KBM-7 (cell line): ENCODE results near the gene ELP1.
"Not testable (repeated sequence)": the region's sequence is repeated elsewhere in the genome, so short reads cannot be mapped to it uniquely, and the experiment has no call there.

Experiments used
- DNase-seq: peaks from one replicate; pipeline ENCODE4 v3.0.0-alpha.2; 2015
- in situ Hi-C: fragments of 300-500 bp; cut with MboI; formaldehyde crosslinking; loops from 2 replicates; pipeline ENCODE4 v1.14.3; 2020; ENCODE audit warnings: low sequenced_read_pairs, low pct_unique_long_range_greater_than_20kb, mixed read lengths

The ELP1 gene

DNA sequence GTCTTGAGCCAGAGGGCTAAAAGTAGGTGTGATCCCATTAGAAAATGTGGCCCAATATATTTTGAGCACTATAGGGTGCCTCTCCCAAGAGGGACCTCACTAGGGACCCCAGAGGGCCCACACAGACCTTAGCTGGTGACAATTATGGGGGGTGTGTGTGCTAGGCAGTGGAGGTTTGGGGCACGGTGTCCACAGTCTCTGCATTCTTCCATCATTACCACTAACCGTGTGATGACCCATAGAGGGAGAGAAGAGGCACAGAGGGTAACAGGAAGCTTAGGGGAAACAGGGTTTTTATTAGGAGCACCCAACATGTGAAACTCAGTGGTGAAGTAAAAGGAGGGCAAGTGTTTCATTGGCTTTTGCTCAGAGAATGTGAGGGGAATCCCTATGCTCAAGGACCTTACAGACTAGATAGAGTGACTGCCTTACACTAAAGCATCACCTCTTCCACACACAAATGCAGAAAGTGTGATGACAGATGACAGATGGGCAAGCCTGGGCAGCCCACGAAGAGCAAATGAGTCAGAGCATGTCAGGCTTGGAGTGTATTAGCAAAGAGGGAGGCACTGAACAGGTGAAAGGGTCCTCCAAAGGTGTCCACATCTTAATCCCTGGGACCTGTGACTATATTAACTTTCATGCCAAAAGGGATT lies 74.3 kb downstream of the ELP1 start:
- in situ Hi-C loops = no loop called here
- DNase-seq = no peak

DNA sequence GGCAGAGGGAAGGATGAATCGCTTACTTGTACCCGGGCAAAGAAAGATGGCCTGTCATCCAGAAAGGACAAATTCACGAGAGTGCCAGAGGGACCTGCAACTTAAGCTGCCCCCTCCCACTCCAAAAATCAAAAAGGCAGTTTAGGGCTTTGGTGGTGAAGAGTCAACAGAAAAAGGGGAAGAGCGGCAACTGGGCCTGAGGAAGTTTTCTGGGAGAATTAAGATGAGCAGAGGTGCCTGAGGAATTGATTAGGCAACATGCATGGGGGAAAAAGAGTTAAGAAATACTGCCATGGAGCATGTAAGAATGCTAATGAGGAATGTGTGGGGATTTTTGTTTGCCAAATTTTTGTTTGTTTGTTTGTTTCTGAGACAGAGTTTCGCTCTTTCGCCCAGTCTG lies 76.4 kb downstream of the ELP1 start:
- in situ Hi-C loops = no loop called here
- DNase-seq = no peak

DNA sequence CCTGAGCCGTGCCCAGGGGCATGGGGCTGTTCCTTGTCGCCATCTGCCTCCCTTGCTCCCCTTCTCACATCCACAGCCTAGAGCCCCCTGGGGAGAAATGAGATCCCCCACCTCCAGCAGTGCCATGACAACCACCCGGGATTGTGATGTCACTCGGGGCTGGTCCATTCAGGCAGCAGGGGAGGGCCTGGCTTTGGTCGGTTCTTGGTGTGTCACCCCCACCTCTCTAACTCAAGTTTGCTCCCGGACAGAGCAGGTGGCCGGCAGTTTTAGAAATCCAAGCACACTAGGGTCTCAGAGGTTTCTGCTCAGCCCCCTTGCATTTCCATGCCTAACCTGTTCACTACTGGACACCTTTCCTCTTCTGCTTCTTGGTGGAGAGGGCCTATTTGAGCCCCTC lies 78.0 kb downstream of the ELP1 start, which contains the start of gene ACTL7B:
TSS of gene ACTL7B (minus strand) at position 99 of the 400 bp plus-strand sequence. CDS start at position 43, 56 bp downstream.
- in situ Hi-C loops = no loop called here
- no peak for DNase-seq

DNA sequence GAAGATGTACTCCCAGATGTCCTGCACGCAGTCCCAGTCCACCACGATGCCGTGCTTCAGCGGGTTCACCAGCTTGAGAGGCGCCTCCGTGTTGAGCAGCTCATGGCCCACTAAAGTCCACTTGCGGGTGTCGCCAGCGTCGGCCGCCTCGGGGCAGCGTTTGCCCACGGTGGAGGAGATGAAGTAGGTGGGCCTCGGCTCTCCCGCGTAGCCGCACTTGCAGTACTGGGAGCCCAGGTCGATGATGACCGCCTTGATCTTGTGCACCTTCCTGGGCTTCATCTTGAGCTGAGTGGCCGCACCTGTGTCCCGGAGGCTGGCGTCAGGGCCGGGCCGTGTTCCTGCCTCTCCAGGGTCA lies 78.4 kb downstream of the ELP1 start:
- no peak for DNase-seq
- in situ Hi-C loops = no loop called here

DNA sequence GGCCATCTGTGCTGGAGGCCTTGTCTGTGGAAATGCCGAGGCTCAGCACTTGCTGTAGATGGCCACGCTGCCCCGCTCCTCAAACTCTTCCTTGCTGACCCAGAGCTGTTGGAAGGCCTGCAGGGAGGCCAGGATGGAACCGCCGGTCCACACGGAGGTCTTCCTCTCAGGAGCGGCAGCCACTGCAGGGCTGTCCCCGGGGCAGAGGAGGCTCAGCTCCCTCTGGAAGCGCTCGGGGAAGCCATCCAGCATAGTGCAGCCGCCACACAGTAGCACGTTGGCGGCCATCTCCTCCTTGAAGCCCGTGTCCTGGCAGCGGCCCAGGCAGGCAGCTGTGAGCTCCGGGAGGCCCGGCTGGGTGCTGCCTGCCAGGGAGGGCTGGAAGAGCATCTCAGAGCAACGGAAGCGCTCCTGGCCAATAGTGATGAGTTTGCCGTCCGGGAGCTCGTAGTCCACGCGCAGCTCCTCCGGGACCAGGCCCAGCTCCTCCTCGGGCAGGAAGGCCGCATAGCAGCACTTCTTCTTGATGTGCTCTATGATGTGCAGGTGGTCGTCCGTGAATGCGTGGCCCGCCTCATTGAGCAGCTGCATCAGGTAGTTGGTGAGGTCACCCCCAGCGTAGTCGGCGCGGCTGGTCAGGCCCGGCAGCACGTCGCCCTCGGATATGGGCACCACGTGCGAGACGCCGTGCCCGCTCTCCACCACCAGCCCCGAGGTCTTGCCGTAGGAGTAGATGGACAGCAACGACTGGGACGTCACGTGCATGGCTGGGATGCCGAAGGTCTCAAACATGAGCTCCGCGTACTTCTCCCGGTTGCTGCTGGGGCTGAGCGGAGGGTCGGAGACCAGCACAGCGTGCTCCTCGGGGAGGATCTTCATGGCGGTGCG lies 79.0 kb downstream of the ELP1 start:
- in situ Hi-C loops = no loop called here
- no peak for DNase-seq

DNA sequence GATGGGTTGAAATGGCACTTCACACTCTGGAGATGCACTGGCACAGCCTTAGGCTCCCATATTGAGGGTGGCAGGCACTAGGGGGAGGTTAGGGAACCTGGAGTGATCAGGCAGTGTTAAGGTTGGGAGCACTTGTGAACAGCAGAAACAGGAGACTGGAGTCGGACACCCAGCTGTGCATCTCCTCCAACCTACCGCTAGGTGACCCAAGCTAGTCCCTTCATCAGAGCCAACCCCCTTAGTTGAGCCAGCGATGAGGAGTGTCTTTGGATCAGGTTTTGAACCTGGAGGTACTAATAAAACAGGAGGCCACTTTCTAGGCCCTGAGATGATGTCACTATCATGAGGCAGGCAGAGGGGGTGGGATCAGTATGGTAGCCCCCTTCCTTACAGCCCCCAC lies 79.8 kb downstream of the ELP1 start:
- DNase-seq = no peak
- in situ Hi-C loops = no loop called here

DNA sequence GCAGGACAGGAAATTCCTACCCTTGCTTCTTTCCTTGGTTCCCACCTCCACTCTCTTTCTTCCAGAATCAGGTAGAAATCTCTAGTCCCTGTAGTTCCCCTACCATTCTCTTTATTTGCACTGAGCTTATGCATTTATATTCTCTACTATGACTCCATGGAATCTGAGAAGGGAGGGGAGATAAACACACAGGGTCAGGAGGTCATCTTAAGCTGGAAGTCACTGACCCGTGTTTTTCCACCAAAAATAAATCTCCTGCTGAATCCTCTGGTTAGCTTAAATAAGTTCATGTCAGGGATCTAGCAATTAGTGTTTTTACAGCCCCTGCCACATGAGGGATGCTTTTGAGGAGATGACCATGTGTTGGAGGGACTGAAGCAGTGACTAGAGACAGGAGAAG lies 81.8 kb downstream of the ELP1 start:
- in situ Hi-C loops = no loop called here
- no peak for DNase-seq

DNA sequence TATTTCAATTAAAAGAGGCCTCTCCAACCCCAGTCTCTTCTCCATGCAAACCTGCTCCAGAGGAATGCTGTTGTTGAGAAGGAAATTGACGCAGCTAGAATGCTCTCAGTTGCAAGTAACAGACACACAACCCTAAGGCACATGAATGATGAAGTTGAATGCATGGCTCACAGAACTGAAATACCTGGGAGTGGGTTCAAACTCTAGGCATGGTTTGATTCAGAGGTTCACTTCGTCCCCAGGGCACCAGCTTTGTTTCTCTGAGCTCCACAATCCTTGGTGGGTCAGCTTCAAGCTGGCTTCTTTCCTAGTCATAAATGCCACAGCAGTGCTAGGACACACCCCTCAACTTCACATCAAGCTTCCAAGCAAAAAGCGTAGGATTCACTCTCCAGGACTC lies 82.8 kb downstream of the ELP1 start:
- in situ Hi-C loops = no loop called here
- DNase-seq = no peak

DNA sequence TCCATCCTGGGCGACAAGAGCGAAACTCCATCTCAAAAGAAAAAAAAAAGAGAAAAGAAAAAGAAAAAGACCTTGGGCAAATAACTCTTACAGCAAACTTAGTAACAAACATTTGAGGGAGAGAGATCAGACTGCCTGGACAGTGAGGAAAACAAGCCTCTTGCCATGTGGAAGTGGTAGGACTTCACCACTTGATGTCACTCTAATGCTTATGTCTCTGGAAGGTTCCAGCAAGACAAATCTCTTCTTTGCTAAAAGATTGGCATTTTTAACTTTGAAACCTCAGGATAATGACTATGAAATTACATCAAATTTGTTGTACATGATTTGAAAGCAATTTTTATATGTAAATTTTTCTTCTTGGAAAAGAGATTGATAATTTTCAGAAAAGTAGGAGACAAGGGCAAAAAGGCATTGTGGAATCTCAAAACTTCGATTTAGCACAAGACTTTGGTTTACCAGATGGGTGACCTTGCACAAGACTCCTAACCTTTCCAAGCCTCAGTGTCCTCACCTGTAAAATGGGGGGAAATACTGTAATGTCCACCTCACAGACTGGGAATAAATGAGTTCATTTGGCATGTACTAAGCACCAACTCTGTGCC lies 83.5 kb downstream of the ELP1 start:
- no peak for DNase-seq
- in situ Hi-C loops = no loop called here

DNA sequence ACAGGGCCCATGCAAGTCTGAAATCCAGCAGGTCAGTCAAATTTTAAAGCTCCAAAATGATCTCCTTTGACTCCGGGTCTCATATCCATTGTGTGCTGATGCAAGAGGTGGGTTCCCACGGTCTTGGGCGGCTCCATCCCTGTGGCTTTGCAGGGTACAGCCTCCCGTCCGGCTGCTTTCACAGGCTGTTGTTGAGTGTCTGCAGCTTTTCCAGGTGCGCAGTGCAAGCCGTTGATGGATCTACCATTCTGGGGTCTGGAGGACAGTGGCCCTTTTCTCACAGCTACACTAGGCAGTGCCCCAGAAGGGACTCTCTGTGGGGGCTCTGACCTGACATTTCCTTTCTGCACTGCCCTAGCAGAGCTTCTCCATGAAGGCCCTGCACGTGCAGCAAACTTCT lies 85.6 kb downstream of the ELP1 start:
- in situ Hi-C loops, DNase-seq: not testable (repeated sequence)

DNA sequence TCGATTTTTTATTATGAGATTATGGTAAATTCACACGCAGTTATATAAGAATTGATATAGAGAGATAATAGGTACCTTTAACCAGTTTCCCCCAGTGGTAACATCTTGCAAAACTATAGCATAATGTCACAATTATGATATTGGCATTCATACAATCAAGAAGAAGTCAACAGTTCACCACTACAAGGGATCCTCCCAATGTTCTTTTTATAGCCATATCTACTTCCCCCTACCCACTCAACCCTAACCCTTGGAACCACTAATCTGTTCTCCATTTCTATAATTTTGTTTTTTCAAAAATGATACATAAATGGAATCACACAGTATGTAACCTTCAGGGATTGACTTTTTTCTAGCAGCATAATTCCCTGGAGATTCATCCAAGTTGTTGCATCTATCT lies 88.0 kb downstream of the ELP1 start:
- peak; percentile 49 for DNase-seq
- in situ Hi-C loops = no loop called here

DNA sequence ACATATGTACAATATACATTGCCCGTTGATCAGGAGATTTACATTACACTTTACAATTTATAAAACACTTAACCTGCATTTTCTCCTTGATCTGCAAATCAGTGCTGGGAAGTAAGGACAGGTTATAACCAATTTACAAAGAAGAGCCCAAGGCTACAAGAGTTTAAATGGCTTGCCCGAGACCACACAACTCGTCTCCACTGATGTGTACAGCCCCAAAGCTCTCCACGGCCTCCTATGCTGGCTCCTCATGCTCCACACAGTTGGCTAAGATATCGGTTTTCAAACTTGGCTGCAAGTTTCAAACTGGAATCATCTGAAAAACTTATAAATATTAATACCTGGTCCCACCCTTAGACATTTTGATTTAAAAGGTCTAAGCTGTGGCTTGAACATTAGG lies 88.4 kb downstream of the ELP1 start:
- no peak for DNase-seq
- in situ Hi-C loops = no loop called here

DNA sequence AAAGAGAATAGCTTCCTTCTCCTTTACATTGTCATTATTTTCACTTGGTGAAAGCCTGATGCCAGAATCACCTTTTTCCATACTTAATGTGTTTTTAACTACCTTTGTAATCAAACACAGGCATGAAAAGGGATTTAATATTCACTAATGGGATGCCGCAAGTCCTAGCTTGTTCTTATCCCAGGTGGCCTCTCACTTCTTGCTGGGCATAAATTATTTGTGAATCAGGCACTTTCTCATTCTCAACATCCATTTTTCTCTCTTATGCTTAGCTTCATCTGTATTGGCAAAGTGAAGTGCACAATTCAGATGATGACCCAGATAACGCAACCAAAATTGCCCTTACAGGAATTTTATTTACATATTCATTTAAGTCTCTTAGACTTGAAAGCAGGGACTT lies 89.1 kb downstream of the ELP1 start:
- in situ Hi-C loops = no loop called here
- no peak for DNase-seq

DNA sequence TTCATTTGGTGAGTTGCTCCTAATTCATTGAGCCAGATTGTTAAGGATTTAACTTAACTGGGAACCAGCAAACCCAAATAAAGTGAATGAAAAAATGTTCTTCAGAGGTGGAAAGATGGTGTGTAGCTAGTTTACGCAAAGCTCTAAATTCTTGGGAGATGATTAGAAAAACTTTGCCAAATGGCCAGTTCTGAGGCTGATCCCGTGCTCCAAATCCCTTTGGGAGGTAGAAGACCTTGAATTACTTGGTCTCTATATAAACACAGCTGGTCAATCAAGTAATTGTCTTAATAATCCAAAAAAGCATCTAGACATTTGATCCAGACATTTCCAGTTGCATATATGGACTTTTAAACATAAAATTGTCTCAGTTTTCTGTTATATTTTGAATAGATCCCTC lies 89.5 kb downstream of the ELP1 start:
- DNase-seq = no peak
- in situ Hi-C loops = no loop called here

DNA sequence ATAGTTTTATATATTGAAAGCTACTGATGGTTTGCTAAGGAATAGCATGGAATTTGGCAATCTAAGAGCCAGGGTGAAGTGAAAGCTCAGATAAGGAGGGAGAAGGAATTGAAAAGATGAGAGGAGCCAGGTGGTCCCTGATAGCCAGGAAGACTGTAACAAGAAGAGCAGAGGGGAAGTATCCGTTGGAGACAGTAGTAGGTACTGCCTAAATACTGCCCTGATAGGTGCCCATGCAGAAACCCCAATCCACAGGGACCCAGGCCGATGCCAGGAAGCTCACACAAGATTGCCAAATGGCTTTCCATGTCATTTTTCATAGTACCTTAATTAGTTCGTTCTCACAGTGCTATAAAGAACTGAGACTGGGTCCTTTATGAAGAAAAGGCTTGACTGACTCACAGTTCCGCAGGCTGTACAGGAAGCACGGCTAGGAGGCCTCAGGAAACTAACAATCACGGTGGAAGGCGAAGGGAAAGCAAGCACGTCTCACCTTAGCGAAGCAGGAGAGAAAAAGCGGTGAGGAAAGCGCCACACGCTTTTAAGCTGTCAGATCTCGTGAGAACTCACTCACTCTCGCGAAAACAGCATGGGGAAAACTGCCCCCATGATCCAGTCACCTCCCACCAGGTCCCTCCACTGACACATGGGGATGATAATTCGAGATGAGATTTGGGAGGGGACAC lies 91.2 kb downstream of the ELP1 start:
- in situ Hi-C loops = no loop called here

DNA sequence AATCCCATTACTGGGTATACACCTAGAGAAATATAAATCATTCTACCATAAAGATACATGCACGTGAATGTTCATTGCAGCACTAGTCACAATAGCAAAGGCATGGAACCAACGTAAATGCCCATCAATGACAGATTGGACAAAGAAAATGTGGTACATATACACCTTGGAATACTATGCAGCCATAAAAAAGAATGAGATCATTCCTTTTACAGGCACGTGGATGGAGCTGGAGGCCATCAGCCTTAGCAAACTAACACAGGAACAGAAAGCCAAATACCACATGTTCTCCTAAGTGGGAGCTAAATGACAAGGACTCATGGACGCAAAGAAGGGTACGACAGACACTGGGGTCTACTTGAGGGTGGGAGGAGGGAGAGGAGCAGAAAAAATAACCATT lies 94.4 kb downstream of the ELP1 start:
- in situ Hi-C loops = not testable (repeated sequence)

More for the DNA sequence above, 91.2 kb downstream of the ELP1 start:
- DNase-seq = peak; percentile 28

DNA sequence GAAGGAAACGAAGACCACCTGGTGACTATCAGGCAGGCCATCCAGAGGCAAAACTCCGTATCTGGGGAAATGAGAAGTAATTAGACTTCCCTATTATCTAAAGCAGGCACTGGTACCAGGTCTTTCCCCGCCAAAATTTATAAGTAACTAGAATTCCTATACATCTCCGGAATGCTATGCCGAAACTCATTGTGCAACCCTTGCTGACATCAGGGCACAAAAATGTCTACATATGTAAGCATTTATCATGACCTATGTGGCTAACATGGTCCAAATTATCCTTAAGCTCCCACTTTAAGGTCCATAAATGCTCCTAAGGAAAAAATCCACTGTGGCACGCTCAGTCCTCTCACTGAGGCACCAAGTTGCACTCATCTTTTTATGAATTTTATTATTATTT lies 95.9 kb downstream of the ELP1 start:
- DNase-seq = no peak
- in situ Hi-C loops = no loop called here

More for the DNA sequence above, 94.4 kb downstream of the ELP1 start:
- DNase-seq = not testable (repeated sequence)

DNA sequence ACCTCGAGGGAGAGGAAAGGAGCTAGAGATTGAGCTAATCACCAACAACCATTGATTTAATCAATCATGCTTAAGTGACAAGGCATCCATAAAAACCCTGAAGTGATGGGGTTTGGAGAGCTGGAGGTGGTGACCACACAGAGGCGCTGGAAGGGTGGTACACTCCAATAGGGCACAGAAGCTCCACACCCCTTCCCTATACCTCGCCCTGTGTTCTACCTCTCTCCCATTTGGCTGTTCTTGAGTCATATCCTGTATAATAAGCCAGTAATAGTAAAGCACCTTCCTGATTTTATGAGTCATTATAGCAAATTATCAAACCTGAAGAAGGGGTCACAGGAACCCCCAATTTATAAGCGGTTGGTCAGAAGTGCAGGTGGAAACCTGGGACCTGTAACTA lies 96.4 kb downstream of the ELP1 start:
- no peak for DNase-seq
- in situ Hi-C loops = no loop called here

DNA sequence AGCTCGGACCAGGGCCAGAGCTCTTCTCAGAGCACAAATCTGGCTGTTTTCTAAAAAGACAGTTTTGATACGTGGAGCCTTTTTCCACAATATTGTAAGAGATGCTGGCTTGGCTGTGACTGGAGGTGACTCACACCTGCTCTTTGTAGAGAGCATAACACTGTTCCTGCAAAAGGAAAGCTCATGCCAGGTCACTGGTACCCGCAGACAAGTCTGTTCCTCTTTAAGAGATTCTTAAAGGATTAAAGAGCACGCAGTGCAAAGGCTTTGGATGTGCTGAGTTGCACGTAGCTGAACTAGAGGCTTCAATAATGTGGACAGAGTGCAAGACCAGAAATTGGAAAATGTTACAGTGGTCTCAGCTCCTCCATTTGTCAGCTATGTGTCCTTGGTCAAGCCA lies 97.1 kb downstream of the ELP1 start:
- in situ Hi-C loops = no loop called here
- no peak for DNase-seq

DNA sequence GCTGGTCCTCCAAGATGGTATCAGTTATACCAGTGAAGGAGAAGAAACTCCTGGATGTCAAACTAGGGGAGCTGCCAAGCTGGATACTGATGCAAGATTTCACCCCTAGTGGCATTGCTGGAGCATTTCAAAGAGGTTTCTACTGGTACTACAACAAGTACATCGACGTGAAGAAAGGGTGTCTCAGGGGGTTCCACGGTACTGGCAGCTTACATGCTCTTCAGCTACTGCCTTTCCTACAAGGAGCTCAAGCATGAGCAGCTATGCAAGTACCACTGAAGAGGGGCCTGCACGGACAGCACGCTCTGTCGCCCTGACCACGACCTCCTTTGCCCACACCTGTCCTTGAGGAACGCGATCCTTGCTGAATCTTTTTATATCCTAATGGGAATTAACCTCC lies 97.6 kb downstream of the ELP1 start:
- no peak for DNase-seq
- in situ Hi-C loops = no loop called here
